Esophagus muscularis mucosa (tissue), 4 donors: Measurements from ENCODE around the gene TBX19.

ENCODE experiments used
- CTCF ChIP-seq, 3 experiments: fragments of 200-600 bp in 2 of 3; fragments of 450-650 bp in 1 of 3; sonication (generic) in 2 of 3; IDR thresholded peaks; one replicate each; pipeline ENCODE4 v1.5.1; 2017 to 2019; ENCODE audit warnings: antibody characterized with exemption in 3 of 3, mild to moderate bottlenecking in 2 of 3, moderate library complexity in 1 of 3
- EP300 ChIP-seq: sonication (generic); formaldehyde crosslinking; IDR thresholded peaks from one replicate; pipeline ENCODE4 v1.6.1; 2017; ENCODE audit warnings: antibody characterized with exemption
- POLR2A ChIP-seq: fragments of 450-650 bp; IDR thresholded peaks from one replicate; pipeline ENCODE4 v1.6.1; 2017; ENCODE audit warnings: antibody characterized with exemption, moderate library complexity, mild to moderate bottlenecking, low read depth
- POLR2AphosphoS5 ChIP-seq, 2 donors: sonication (generic); formaldehyde crosslinking; IDR thresholded peaks; one replicate each; pipeline ENCODE4 v1.6.1; 2017; ENCODE audit warnings: antibody characterized with exemption in 2 of 2

DNA sequence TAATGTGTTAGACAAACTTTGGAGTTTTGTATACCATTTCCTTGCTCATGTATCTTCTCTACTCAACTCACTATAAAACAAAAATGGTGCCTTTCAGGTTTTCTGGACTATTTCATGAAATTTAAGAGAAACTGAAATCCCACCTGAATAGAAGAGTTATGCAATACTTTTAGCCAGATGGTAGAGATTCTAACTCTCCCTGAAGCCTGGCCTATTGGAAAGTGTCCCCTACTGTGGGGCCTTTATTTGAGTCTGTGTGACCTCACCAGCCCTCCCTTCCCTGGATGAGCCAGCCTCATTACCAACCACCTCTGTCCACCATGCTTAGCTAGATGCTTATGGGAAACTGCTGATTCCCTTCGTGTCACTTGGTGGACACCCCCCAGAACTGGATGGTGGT lies 35.5 kb downstream of the TBX19 start:
- TF ChIP-seq POLR2A (no peak), POLR2AphosphoS5 (IDR thresholded peaks at IDR 0.05) (no peak), CTCF (IDR thresholded peaks at IDR 0.05) (no peak), EP300 (no peak)
